Measurements from ENCODE around the gene RASGRF2.

- no peak for TF ChIP-seq POLR2A (IDR thresholded peaks at IDR 0.05; ENCODE audit: low read length)
- TF ChIP-seq GATA1 (IDR thresholded peaks at IDR 0.05; ENCODE audit: low read depth, low read length): no peak
Observed at GRCh38 chr5:81161012-81161601, 200.9 kb downstream of the RASGRF2 start.
